ENCODE measurements around the gene ADCK1.
"Not testable (repeated sequence)": the region's sequence is repeated elsewhere in the genome, so short reads cannot be mapped to it uniquely, and the experiment has no call there.

The ADCK1 gene

DNA sequence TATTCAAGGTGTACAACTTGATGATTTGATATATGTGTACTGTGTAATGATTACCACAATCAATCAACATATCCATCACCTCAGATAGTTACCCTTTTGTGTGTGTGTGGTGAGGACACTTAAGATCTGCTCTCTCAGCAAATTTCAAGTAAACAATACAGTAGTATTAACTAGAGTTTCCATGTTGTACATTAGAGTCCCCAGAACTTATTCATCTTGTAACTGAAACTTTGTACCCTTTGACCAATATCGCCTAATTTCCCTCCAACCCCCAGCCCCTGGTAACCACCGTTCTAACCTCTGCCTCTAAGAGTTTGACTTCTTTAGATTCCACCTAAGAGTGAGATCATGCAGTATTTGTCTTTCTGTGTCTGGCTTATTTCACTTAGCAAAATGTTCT lies 12.1 kb downstream of the ADCK1 start:
- no peak for DNase-seq

DNA sequence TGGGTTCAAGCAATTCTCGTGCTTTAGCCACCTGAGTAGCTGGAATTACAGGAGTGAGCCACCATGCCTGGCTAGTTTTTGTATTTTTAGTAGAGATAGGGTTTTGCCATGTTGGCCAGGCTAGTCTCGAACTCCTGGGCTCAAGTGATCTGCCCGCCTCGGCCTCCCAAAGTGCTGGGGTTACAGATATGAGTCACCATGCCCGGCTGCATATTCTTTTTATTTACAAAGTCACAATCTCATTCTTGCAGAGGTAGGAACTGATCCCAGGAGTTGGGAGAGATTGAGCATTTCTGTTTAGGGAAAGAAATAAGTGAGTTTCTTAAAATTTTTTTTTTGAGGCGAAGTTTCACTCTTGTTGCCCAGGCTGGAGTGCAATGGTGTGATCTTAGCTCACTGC lies 12.8 kb downstream of the ADCK1 start:
- not testable (repeated sequence) for DNase-seq

DNA sequence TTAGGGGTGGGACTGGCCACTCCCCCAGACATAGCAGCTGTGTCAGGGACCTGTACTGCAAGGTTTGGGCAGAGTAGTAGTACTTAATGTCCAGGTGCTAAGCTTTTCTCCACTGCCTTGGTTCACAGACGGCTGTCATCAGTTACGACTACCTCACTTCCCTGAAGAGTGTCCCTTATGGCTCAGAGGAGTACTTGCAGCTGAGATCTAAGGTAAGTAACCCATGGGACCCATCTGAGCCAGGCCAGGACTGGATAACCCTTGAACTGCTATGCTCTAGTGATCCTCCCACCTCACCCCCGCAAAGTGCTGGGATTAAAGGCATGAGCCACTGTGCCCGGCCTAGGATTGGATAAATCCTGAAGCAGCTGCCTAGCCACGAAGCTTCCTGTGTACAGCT lies 22.4 kb downstream of the ADCK1 start:
- no peak for DNase-seq

DNA sequence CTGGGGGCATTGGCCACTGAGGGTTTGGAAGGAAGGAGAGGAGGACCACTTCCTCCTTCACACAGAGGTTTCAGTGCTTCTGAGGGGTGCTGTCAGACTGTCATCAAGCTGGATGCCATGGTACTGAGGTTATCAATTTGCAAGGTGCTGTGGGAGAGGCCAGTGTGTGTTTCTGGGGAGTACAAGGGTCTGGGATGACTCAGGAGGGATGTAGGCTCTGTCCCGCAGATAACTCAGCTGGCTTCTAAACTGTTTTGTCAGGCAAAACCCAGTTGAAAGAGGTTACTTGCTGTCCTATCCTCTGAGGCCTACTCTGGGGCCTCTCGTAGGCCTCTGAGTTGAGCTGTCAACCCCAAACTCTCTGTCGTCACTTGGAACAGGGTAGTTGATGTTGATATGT lies 22.8 kb downstream of the ADCK1 start:
- DNase-seq: no peak

DNA sequence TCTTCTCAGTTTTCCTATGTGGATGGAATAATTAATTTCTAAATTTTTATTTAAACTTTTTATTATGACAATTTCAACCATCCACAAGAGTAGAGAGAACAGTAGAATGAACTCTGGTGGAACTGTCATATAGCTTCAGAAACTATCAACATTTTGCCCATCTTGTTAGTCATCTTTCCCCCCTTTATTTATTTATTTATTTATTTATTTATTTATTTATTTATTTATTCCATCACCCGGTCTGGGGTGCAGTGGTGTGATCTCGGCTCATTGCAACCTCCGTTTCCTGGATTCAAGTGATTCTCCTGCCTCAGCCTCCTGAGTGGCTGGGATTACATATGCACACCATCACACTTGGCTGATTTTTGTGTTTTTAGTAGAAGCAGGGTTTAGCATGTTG lies 23.5 kb downstream of the ADCK1 start:
- no peak for DNase-seq

DNA sequence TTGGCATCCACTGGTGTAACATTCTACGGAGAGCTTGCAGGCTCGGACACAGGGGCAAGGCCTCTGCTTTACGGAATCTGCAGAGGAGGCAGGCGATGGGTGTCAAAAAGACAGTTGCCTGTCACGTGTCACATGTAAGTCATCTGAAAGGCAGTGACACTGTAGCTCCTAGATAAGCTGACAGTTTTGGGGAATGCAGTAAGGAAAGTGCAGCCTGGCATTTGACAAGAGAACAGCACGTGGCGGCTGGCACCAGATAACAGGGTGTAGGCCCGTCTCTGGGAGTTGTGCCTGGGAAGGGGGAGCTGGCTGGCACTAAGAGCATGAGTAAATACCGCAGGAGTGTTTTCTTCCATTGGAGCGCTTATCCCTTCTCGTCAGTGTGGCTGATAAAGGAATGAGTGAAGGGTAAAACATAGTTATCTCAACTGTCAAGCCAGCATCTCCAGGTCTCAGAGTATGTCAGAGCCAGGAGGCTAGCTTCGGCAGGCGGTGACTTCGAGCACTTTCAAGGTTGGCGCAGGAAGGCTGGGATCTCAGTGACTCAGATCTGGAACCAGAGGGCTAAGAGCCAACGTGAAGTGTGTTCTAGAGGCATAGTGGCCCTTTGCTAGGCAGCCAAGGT lies 26.1 kb downstream of the ADCK1 start:
- DNase-seq: no peak

DNA sequence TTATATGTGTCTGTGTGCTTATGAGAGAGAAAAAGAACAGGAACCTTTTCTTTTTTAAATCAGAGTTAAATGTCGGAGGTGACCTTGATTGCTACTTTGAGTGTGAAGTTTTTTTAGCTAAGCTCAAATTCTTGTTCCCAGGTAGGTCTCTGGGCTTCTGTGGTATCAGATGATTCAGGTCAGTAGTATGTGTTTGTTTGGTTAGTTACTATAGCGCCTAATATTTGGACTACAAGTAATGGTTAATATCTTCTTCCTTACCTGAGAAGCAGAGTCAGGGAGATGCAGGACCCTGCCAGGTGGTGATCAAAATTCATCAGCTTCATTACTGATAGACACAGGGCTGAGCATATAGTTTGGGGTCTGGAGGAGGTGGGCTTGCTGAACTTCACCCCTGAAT lies 30.8 kb downstream of the ADCK1 start:
- no peak for DNase-seq

DNA sequence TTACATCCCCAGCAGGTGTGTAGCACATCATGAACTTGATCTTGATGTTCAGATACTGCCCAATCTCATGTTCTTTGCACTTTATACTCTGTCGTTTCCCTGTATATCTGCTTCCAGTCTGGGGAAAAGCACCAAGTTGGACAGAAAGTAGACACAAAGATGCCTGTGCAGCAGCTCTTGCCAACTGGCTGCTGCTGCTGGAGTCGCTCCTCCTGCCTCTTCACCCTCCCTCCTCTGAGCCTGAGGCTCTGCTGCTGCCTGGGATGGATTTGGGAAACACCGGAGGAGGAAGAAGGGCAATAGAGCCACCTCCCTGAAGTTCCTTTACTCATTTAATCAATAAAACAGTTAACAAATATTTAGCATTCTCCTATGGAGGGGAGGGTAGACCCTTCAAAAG lies 32.4 kb downstream of the ADCK1 start:
- DNase-seq: no peak

DNA sequence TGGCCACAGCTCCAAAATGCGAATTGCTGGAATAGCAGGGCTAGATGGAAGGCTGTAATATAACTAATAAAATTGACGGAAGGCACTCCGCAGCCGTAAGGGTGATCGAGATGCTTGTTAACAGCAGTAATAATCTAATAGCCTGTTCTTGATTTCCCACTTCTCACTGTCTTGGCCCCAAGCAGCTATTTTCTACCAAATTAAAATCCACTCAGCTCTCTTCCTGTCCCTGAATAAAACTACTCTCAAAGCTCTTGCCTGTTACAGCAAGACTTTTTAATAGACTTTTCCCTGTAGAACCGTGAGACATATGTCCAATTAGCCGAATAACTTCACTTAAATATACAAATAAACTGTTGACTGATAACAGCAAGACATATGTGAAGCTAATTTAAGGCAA lies 38.0 kb downstream of the ADCK1 start:
- no peak for DNase-seq

DNA sequence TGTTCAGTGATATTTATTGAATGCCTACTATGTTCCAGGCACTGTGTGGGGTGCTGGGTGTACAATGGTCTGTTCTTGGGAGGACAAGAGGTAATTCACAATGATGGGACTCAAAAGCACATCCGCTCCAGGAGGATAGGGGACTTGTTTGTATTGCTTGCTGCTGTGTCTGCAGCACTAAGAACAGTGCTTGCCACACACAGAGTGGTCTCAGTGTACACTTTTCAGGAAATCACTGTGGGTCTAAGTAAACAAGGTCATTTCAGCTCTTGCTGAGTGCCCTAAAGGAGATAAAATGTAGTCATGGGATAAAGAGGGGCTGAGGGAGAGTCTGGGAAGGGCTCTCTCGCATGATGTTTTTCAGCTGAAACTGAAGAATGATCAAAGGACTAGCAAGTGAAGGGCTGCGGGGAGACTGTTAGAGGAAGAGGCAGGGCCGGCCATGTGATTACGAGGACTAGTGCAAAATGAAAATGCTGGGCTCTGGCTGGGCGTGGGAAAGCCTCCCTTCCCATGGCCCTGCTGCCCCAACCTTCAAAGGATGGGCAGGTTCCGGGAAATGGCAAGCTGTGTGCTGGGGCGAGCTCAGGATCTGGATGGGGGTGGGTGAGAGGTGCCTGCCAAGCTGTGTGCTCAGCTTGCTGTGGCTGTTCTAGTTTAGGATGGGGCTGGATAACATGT lies 39.1 kb downstream of the ADCK1 start:
- DNase-seq: no peak

DNA sequence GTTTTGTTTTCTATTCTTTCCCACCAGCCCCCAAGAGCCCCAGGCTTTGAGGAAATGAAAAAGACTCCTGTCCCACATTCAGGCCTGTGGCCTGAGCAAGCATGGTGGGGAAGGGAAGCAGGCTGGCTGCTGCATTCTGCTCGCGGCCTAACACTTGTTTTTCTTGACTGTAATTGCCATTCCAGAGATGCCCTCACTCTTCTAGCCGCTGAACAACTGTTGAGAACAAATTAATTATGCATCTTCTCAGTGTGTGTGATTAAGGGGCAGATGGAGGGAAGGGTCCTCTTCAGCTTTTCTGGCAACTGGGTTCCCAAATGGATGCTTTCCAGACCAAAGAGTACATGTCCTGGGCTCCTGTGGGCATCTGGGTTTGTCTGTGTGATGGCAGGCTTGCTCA lies 43.3 kb downstream of the ADCK1 start:
- no peak for DNase-seq

DNA sequence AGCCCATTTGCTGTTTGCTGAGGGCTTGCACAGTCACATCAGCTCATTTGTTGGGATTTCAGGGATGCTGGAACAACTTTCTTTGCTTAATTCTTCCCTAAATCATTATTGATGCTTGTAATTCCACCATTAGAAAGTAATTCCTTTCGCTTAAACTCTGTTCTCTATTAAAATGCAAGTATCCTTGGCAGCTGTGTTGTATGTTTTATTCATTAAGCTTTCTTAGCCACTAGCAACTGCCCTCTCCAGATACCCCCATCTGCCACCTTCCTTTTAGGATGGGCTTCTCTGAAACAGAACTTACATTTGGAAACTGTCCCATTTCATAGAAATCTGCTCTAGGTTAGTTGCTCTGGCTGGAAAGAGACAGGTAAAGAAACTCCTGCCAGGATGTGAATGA lies 43.7 kb downstream of the ADCK1 start:
- no peak for DNase-seq

DNA sequence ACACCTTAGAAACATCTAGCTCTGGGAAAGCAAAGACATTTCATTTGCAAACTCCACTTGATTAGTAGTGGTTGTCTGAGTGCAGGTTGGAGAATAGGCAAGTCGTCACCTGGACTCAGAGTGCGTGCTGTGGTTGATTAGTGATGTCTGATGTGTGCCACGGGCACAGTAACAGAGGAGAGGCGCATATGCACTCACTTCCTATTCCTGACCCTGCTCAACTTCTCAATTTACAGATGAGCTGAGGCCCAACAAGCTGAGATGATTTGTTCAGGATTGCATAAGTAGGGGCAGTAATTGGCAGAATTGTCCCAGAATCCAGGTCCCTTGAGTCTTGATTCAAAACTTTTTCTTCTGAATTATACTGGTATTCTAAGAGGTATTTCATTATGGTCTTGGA lies 44.9 kb downstream of the ADCK1 start:
- DNase-seq: no peak

DNA sequence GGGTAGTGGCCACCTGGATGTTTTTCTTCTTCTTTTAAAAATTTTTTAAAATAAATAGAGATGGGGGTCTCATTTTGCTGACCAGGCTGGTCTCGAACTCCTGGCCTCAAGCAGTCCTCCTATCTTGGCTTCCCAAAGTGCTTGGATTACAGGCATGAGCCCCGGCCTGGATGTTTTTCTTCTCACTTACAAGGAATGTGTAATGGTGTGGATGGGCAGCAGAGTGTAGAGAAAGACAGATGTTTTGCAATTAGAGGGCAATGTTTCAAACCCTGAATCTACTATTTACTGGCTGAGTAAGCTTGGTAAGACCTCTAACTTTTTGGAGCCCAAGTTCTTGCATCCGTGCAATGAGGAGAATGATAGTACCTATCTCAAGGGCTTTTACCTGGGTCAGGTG lies 48.1 kb downstream of the ADCK1 start:
- no peak for DNase-seq

DNA sequence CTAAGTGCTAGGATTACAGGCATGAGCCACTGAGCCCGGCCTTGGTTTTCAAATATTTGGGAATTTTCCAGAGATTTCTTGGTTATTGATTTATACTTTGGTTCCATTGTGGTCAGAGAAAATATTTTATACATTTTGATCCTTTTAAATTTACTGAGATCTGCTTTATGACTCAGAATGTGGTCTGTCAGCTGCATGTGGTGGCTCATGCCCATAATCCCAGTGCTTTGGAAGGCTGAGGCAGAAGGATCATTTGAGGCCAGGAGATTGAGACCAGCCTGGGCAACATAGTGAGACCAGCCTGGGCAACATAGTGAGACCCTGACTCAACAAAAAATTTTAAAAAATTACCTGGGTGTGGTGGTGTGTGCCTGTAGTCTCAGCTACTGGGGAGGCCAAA lies 49.8 kb downstream of the ADCK1 start:
- no peak for DNase-seq

DNA sequence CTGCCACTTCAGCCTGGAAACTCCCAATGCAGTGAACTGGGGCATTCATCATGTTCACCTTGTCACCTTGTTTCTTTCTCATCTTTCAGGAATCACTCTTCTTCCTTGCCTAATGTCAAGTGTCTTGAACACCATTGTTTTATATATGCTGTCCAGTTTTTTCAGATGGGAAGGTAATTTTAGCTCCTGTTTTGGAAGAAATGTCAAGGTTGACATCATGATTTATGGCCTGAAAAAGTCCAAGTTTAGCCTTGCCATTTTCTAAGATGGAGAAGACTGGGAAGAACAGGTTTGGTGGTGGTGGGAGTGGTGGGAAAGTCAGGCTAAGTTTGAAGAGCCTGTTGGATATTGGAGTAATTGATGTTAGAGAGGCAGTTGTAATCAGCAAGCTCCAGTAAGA lies 54.0 kb downstream of the ADCK1 start:
- DNase-seq: no peak

DNA sequence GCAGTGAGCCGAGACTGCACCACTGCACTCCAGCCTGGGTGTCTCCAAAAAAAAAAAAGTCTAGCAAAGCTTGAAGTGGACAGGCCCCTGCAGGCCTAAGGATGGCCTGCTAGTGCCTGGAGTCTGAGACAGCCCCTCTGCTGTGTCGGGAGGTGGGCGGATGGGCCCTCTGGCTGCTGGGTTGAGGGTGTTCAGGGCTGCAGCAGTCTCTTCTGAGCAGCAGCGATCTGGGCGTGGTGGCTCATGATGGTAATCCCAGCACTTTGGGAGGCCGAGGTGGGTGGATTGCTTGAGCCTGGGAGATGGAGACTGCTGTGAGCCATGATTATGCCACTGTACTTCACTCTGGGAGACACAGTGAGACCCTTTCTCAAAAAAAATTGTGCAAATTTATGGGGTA lies 57.0 kb downstream of the ADCK1 start:
- no peak for DNase-seq

DNA sequence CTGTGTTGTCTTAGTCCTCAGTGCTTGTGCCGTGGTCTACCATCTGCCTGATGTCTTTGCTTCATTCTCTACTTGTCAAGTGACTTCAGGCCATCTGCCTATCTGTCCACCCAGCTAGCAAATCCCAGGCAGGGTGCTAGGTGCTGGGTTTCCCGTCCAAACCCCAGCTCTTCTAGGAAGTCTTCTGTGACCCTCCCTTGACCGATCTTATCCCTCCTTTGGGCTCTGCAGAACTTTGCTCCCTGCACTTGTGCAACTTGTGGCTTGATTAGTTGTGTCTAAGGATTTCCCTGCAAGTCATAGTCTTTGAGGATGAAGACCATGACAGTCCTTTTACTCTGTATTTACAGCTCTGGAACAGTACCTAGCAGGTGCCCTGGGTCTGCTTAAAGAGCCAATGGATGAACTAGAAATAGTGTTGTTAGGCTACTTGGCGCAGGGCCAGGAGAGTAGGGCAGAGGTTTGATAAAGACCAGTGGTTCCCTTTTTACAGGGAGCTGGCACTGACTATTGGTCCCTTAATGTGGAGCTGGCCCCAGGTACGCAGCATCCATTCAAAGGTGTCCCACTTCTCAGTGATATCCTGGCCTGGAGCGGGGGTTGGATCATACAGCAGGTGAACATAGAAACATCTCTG lies 60.1 kb downstream of the ADCK1 start:
- DNase-seq: no peak

DNA sequence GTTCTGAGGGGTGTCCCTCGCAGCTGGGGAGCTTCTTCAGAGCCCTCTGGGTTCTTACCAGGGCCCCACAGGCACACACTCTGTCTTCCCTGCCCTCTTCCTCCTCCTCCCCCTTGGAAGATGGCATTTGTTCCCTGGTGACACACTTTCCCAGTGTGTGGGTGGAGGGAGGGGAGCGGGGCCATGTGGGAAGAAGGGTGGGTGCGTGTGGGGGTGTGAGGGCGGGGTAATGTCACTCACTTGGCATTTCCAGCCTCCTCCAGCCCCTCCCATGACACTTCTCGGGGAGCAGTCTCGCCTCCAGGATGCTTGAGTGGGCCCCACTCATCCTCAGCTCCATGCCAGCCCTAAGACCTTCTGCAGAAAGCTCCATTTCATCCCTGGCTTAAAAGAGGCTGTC lies 61.3 kb downstream of the ADCK1 start:
- no peak for DNase-seq

DNA sequence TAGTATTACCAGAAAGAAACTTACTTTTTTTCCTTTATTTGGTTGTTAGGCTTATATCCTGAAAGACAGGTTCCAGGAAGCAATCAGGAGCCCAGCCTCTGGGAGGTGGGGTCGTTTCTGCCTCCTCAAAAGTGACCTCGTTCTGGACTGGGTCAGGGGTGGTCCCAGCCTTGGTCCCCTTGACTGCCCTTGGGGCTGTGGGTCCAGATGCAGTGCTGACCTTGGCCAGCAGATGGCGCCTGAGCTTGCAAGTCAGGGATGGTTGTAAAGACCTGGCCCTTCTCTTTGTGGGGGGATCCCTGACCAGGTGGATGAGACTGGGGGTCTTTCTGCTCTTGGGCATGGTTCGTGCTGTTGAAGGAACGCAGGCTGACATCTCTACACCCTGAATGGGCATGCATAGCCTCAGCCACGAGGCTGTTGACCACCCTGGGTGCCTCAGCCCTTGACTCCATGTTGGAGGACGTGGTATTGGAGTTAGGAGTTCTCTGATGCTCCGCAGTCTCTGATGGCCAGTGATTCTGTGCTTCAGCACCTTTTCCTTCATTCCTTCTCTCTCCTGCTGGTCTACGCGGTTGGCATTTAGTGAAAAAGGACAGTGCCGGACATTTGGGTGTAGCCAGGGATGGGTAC lies 62.4 kb downstream of the ADCK1 start:
- peak; percentile 22 to 58 for DNase-seq

DNA sequence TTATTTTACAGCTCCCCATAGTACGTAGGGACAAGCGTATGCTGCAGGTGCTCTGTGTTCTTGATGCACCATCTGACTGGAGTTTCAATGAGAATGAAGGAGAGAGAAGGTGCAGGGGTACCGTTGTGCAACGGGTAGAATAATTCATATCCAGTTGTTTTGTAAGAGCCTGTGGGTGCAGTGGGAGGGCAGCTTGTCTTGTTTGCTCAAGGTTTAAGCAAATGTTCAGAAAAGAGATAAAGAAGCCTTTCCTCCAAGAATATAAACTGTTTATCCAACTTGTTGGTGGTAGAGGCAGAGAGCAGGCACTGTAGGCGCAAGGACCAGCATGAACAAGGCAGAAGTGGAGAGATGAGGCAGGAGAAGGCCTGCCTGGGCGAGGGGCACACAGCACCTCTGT lies 64.2 kb downstream of the ADCK1 start:
- DNase-seq: no peak

DNA sequence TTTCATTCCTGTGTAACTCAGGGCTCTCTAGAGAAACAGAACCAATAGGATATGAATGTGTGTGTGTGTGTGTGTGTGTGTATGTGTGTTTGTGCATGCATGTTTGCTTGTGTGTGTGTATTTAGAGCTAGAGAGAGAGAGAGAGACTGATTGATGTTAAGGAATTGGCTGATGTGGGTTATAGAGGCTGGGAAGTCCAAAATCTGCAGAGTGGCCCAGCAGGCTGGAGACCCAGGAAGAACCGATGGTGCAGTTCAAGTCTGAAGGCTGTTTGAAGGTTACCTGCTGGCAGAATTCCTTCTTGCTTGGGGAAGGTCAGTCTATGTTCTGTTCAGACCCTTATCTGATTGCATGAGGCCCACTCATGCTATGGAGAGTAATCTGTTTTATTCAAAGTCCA lies 64.7 kb downstream of the ADCK1 start:
- DNase-seq: no peak

DNA sequence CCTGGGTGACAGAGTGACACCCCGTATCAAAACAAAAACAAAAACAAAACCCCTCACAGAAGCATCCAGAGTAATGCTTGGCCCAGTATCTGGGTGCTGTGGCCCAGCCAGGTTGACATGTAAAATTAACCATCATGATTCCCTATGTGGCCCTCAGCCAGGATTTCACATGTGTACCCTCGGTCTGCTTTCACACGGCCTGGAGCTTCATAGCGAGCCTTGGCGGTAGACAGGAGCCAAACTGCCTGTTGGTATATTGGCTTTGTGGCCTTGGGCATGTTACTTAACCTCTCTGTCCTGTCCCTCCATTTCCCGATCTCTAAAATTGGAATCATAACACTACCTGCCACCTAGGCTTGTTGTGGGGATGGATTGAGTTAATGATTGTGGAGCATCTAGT lies 65.5 kb downstream of the ADCK1 start:
- DNase-seq: no peak

DNA sequence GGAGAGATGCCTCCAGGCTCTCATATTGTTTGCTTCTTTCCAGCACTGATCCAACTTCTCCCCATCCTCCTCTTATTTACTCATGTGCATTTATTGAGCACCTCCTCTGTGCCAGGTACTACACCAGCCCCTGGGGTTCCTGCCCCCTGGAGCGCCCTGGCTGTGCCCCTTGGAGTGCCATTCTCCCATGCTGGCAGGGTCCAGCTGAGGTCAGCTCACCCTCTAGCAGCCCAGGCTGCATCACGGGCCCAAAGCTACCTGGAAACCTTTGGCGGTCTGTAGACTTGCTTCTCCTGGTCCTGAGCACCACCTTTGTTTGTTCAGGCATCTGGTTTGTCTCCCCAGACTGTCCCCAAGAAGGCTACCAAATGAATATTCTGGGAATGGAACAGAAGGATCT lies 67.0 kb downstream of the ADCK1 start:
- no peak for DNase-seq
